Measurements from ENCODE around the gene OTUB2. TPM values are rescaled to one million over a fixed set of nuclear protein-coding genes. Genes with fewer than 3 reads are reported as not detected.
A peak's percentile ranks its signal among the peaks of the same experiment; 100 is the strongest.

OTUB2 gene
- total RNA-seq, 1 donor from 2014 or later: 2.3 TPM

DNA sequence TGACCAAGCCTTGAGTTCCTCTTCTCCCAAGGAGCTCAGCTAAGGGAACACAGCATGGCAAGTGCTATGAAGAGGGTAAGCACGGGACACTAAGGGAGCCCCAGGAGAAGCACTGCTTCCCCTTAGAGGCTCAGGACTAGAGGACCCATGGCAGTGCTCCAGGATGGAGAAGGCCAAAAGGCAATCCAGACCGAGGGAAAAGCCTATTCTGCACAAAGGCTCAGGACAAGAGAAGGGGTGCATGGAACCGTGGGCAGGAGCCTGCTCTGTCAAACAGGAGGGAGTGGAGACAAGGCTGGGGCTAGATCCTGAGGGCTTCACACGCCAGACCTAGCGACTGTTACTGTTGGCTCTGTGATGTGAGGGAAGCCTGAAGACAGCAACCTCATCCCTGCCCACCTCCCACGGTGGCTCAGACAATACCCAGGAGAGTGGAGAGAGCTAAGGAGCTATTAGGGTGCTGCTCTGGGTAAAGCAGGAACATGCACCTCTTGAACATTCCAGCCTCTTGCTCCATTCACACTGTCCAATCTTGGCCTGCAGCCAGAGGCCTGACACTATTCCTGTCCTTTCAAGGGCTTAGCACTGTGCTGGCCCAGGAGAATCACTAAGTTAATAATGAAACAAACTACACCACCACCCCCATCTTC is 24.2 kb downstream of the OTUB2 start:
- no peaks in the 10 kb centered on the region for H3K27me3 Mint-ChIP-seq (ENCODE audit: low read depth)
- DNase-seq (ENCODE audit: low spot score): no peak
- H3K36me3 Mint-ChIP-seq (ENCODE audit: low read depth): peaks cover 76% of the 10 kb centered on the region
- no peak overlapping the region for H3K4me3 Mint-ChIP-seq (ENCODE audit: low read depth)
- intact Hi-C loops (cut with micrococcal nuclease): no loop called here
- peaks cover 22% of the 10 kb centered on the region for H3K4me1 Mint-ChIP-seq (ENCODE audit: low read depth)
- no peak overlapping the region for H3K27ac Mint-ChIP-seq
- H3K9me3 Mint-ChIP-seq: no peaks in the 10 kb centered on the region

DNA sequence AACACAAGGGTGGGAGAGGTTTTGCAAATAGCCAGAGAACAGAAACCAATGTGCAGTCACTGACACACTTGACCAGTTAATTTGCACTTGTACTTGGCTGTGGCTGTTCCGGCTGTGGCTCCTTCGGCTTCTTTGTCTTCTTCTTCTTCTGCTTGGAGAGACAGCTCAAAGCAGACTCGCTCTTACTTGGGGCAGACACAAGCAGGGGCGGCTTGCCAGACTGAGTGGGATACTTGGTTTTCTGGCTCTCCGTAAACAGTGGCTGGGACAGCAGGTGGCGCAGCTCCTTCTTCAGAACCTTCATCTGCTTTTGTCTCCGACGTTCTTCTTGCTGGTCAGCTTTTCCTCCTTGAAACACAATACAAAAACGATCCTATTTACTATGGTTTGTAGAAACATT is 25.0 kb downstream of the OTUB2 start:
- Mint-ChIP-seq H3K4me3 (ENCODE audit: low read depth) (no peak overlapping the region), H3K27ac (no peak overlapping the region), H3K27me3 (ENCODE audit: low read depth) (no peaks in the 10 kb centered on the region), H3K4me1 (ENCODE audit: low read depth) (peaks cover 30% of the 10 kb centered on the region), H3K9me3 (no peaks in the 10 kb centered on the region), H3K36me3 (ENCODE audit: low read depth) (peaks cover 80% of the 10 kb centered on the region)
- intact Hi-C loops (cut with micrococcal nuclease): no loop called here
- DNase-seq (ENCODE audit: low spot score): no peak

- no peaks in the 10 kb centered on the region for H3K27me3 Mint-ChIP-seq (ENCODE audit: low read depth)
- peaks cover 36% of the 10 kb centered on the region for H3K4me1 Mint-ChIP-seq (ENCODE audit: low read depth)
- H3K27ac Mint-ChIP-seq: peak overlapping the region; percentile 10
- H3K9me3 Mint-ChIP-seq: no peaks in the 10 kb centered on the region
- no peak overlapping the region for H3K4me3 Mint-ChIP-seq (ENCODE audit: low read depth)
- intact Hi-C loops (cut with micrococcal nuclease): no loop called here
- no peak for DNase-seq (ENCODE audit: low spot score)
- peaks cover 86% of the 10 kb centered on the region for H3K36me3 Mint-ChIP-seq (ENCODE audit: low read depth)
Measured at GRCh38 chr14:94051779-94052178, 25.6 kb downstream of the OTUB2 start.

GRCh38 chr14:94052199-94052598 is 26.1 kb downstream of the OTUB2 start:
- H3K9me3 Mint-ChIP-seq: no peaks in the 10 kb centered on the region
- no peaks in the 10 kb centered on the region for H3K27me3 Mint-ChIP-seq (ENCODE audit: low read depth)
- intact Hi-C loops (cut with micrococcal nuclease): no loop called here
- H3K4me1 Mint-ChIP-seq (ENCODE audit: low read depth): peaks cover 40% of the 10 kb centered on the region
- H3K27ac Mint-ChIP-seq: peak overlapping the region; percentile 10
- DNase-seq (ENCODE audit: low spot score): no peak
- peaks cover 88% of the 10 kb centered on the region for H3K36me3 Mint-ChIP-seq (ENCODE audit: low read depth)
- no peak overlapping the region for H3K4me3 Mint-ChIP-seq (ENCODE audit: low read depth)

- no peak for DNase-seq (ENCODE audit: low spot score)
- no peaks in the 10 kb centered on the region for H3K27me3 Mint-ChIP-seq (ENCODE audit: low read depth)
- intact Hi-C loops (cut with micrococcal nuclease): no loop called here
- no peak overlapping the region for H3K4me3 Mint-ChIP-seq (ENCODE audit: low read depth)
- no peaks in the 10 kb centered on the region for H3K9me3 Mint-ChIP-seq
- peaks cover 89% of the 10 kb centered on the region for H3K36me3 Mint-ChIP-seq (ENCODE audit: low read depth)
- H3K27ac Mint-ChIP-seq: peak overlapping the region; percentile 10
- peaks cover 44% of the 10 kb centered on the region for H3K4me1 Mint-ChIP-seq (ENCODE audit: low read depth)
Measured at GRCh38 chr14:94052662-94053061, 26.5 kb downstream of the OTUB2 start.

GRCh38 chr14:94054401-94054800 is 28.3 kb downstream of the OTUB2 start:
- Mint-ChIP-seq H3K4me3 (ENCODE audit: low read depth) (no peak overlapping the region), H3K36me3 (ENCODE audit: low read depth) (peaks cover 90% of the 10 kb centered on the region), H3K27ac (no peak overlapping the region), H3K27me3 (ENCODE audit: low read depth) (no peaks in the 10 kb centered on the region), H3K9me3 (no peaks in the 10 kb centered on the region), H3K4me1 (ENCODE audit: low read depth) (peaks cover 53% of the 10 kb centered on the region)
- intact Hi-C loops (cut with micrococcal nuclease): no loop called here
- no peak for DNase-seq (ENCODE audit: low spot score)

GRCh38 chr14:94054936-94055335 is 28.8 kb downstream of the OTUB2 start:
- Mint-ChIP-seq H3K9me3 (no peaks in the 10 kb centered on the region), H3K4me1 (ENCODE audit: low read depth) (peaks cover 53% of the 10 kb centered on the region), H3K36me3 (ENCODE audit: low read depth) (peaks cover 91% of the 10 kb centered on the region), H3K27me3 (ENCODE audit: low read depth) (no peaks in the 10 kb centered on the region), H3K4me3 (ENCODE audit: low read depth) (no peak overlapping the region), H3K27ac (no peak overlapping the region)
- intact Hi-C loops (cut with micrococcal nuclease): no loop called here
- DNase-seq (ENCODE audit: low spot score): no peak

- no peak overlapping the region for H3K4me3 Mint-ChIP-seq (ENCODE audit: low read depth)
Measured at GRCh38 chr14:94056579-94057308, 30.6 kb downstream of the OTUB2 start.

GRCh38 chr14:94058128-94058673 is 32.1 kb downstream of the OTUB2 start:
- intact Hi-C loops (cut with micrococcal nuclease): no loop called here
- no peak overlapping the region for H3K4me3 Mint-ChIP-seq (ENCODE audit: low read depth)
- no peaks in the 10 kb centered on the region for H3K9me3 Mint-ChIP-seq
- H3K27me3 Mint-ChIP-seq (ENCODE audit: low read depth): no peaks in the 10 kb centered on the region
- peak overlapping the region; percentile 3 for H3K27ac Mint-ChIP-seq
- H3K36me3 Mint-ChIP-seq (ENCODE audit: low read depth): peaks cover 92% of the 10 kb centered on the region
- no peak for DNase-seq (ENCODE audit: low spot score)
- peaks cover 43% of the 10 kb centered on the region for H3K4me1 Mint-ChIP-seq (ENCODE audit: low read depth)

More at GRCh38 chr14:94056579-94057308, 30.6 kb downstream of the OTUB2 start:
- Mint-ChIP-seq H3K27ac (peak overlapping the region; percentile 24), H3K4me1 (ENCODE audit: low read depth) (peaks cover 53% of the 10 kb centered on the region), H3K9me3 (no peaks in the 10 kb centered on the region), H3K36me3 (ENCODE audit: low read depth) (peaks cover 90% of the 10 kb centered on the region), H3K27me3 (ENCODE audit: low read depth) (no peaks in the 10 kb centered on the region)
- peak; percentile 41 for DNase-seq (ENCODE audit: low spot score)
- intact Hi-C loops (cut with micrococcal nuclease): loop anchor here (2.0 kb wide), 1 partner anchor 24 kb away; the partner anchor contains the start of genes DDX24 and IFI27L1

- Mint-ChIP-seq H3K4me3 (ENCODE audit: low read depth) (no peak overlapping the region), H3K4me1 (ENCODE audit: low read depth) (peaks cover 45% of the 10 kb centered on the region), H3K9me3 (no peaks in the 10 kb centered on the region), H3K36me3 (ENCODE audit: low read depth) (peaks cover 91% of the 10 kb centered on the region), H3K27ac (no peak overlapping the region), H3K27me3 (ENCODE audit: low read depth) (no peaks in the 10 kb centered on the region)
- intact Hi-C loops (cut with micrococcal nuclease): no loop called here
- DNase-seq (ENCODE audit: low spot score): no peak
Measured at GRCh38 chr14:94058674-94059138, 32.6 kb downstream of the OTUB2 start.

DNA sequence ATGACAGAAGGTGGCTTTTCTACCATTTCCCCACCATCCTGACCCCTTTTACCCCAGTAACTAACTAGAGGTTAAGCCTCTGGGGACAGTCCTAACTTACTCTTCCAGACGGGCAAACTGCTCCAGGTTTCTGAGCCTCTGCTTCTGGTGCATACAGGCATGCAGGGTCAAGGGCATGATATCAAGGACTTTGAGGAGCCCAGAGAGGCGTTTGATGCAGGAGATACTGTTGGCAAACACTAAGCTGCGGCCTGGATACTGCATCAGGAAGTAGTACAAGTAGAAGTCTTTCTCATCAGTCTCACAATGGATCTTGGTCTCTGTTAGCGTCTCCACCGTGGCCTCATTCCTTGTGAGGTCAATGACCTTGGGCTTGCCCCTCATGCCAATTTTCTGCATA is 33.9 kb downstream of the OTUB2 start:
- no peaks in the 10 kb centered on the region for H3K27me3 Mint-ChIP-seq (ENCODE audit: low read depth)
- H3K4me1 Mint-ChIP-seq (ENCODE audit: low read depth): peaks cover 42% of the 10 kb centered on the region
- no peak overlapping the region for H3K27ac Mint-ChIP-seq
- H3K9me3 Mint-ChIP-seq: no peaks in the 10 kb centered on the region
- DNase-seq (ENCODE audit: low spot score): no peak
- H3K4me3 Mint-ChIP-seq (ENCODE audit: low read depth): no peak overlapping the region
- H3K36me3 Mint-ChIP-seq (ENCODE audit: low read depth): peaks cover 82% of the 10 kb centered on the region
- intact Hi-C loops (cut with micrococcal nuclease): no loop called here

GRCh38 chr14:94062344-94062940 is 36.3 kb downstream of the OTUB2 start:
- Mint-ChIP-seq H3K4me1 (ENCODE audit: low read depth) (peaks cover 39% of the 10 kb centered on the region), H3K36me3 (ENCODE audit: low read depth) (peaks cover 78% of the 10 kb centered on the region), H3K9me3 (peaks cover 9% of the 10 kb centered on the region), H3K4me3 (ENCODE audit: low read depth) (no peak overlapping the region), H3K27ac (no peak overlapping the region), H3K27me3 (ENCODE audit: low read depth) (no peaks in the 10 kb centered on the region)
- no peak for DNase-seq (ENCODE audit: low spot score)
- intact Hi-C loops (cut with micrococcal nuclease): no loop called here

All from activated T-helper 2 cell treated with anti-CD3 and anti-CD28 coated beads, Interferon-gamma antibody, Interleukin-2, Interleukin-4, amounts not matched to agents 10 μg/mL and 5 μg/mL and 100 μg/mL, durations not matched to agents 14 hours and 24 hours and 36 hours (primary cell).